ENCODE measurements around the gene THBS4.

GRCh38 chr5:80125022-80125961 is 90.1 kb downstream of the THBS4 start:
- no peak for TF ChIP-seq ZFP30 (CRISPR knock-in tag; IDR thresholded peaks at IDR 0.05)
- no peak for TF ChIP-seq PATZ1 (CRISPR knock-in tag; IDR thresholded peaks at IDR 0.05; ENCODE audit: borderline replicate concordance)
- no peak for TF ChIP-seq ISL1 (CRISPR knock-in tag; IDR thresholded peaks at IDR 0.05)
- TF ChIP-seq TCF4 (CRISPR knock-in tag; IDR thresholded peaks at IDR 0.05; ENCODE audit: borderline replicate concordance): no peak
- no peak for TF ChIP-seq GLIS3 (CRISPR knock-in tag; IDR thresholded peaks at IDR 0.05)
- no peak for TF ChIP-seq ZC3H10 (CRISPR knock-in tag; IDR thresholded peaks at IDR 0.05)
- no peak for TF ChIP-seq RARB (CRISPR knock-in tag; IDR thresholded peaks at IDR 0.05)
- TF ChIP-seq, protein P1, sequence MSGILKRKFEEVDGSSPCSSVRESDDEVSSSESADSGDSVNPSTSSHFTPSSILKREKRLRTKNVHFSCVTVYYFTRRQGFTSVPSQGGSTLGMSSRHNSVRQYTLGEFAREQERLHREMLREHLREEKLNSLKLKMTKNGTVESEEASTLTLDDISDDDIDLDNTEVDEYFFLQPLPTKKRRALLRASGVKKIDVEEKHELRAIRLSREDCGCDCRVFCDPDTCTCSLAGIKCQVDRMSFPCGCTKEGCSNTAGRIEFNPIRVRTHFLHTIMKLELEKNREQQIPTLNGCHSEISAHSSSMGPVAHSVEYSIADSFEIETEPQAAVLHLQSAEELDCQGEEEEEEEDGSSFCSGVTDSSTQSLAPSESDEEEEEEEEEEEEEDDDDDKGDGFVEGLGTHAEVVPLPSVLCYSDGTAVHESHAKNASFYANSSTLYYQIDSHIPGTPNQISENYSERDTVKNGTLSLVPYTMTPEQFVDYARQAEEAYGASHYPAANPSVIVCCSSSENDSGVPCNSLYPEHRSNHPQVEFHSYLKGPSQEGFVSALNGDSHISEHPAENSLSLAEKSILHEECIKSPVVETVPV (CRISPR knock-in tag; IDR thresholded peaks at IDR 0.05): no peak
- TF ChIP-seq ZNF8 (CRISPR knock-in tag; IDR thresholded peaks at IDR 0.05): no peak

Data from SK-N-SH treated with all-trans-retinoic acid at 6 μM for 48 hours (cell line).